Panc1 (cell line): ENCODE results near the gene BCR.

Source experiments
- POLR2AphosphoS5 ChIP-seq: IDR thresholded peaks from 2 replicates; pipeline ENCODE4 v1.6.1; 2012; ENCODE audit warnings: mild to moderate bottlenecking, low read depth, low read length, moderate library complexity
- REST ChIP-seq, 2 experiments: IDR thresholded peaks; 2 replicates each; pipeline ENCODE4 v1.6.1; 2011 to 2012; ENCODE audit warnings: low read depth in 2 of 2, control low read depth in 1 of 2, low read length in 1 of 2, mild to moderate bottlenecking in 1 of 2, moderate library complexity in 1 of 2; ENCODE audit not compliant: insufficient read depth in 1 of 2
- SIN3A ChIP-seq: IDR thresholded peaks from 2 replicates; pipeline ENCODE4 v1.6.1; 2012; ENCODE audit warnings: low read depth, mild to moderate bottlenecking, low read length, moderate library complexity, borderline replicate concordance; ENCODE audit not compliant: insufficient read depth
- TCF7L2 ChIP-seq: IDR thresholded peaks from 2 replicates; pipeline ENCODE4 v1.6.1; 2011; ENCODE audit warnings: mild to moderate bottlenecking, low read depth, low read length, inconsistent platforms
- TF ChIP-seq, protein P1 (sequence below): fragments of 450-650 bp; IDR thresholded peaks from 2 replicates; pipeline ENCODE4 v1.5.1; 2017; ENCODE audit warnings: mild to moderate bottlenecking

DNA sequence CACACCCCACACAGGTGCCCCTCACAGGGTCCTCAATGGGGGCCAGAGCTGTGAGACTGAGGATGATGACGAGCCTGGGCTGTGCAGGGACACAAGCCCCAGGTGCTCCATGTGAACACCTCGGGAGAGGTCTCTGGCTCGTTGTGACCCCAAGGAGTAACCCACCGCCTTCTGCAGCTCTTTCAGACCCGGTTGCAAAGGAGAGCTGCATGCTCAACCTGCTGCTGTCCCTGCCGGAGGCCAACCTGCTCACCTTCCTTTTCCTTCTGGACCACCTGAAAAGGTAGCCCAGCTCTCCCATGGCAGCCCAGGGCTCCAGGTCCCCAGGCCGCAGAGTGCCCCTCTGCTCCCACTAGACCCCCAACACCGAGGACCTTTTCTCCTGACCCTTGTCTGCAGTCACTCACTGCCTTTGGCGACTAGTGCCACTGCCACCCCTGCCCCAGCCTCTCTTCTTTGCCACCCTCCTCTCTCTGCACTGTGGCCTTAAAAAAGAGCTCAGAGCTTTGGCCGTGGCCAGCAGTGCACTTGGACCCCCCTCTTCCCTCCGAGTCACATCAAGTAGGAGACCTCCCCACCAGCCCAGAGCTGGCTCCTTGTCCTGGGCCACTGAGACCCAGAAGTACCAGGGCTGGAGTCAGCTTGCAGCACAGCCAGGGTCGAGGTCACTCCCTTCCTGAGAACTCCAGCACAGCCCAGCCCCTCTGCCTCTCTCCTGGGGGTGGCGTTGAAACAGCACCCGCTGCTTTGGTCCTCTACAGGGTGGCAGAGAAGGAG, 133.7 kb downstream of the BCR start:
- TF ChIP-seq, protein P1, sequence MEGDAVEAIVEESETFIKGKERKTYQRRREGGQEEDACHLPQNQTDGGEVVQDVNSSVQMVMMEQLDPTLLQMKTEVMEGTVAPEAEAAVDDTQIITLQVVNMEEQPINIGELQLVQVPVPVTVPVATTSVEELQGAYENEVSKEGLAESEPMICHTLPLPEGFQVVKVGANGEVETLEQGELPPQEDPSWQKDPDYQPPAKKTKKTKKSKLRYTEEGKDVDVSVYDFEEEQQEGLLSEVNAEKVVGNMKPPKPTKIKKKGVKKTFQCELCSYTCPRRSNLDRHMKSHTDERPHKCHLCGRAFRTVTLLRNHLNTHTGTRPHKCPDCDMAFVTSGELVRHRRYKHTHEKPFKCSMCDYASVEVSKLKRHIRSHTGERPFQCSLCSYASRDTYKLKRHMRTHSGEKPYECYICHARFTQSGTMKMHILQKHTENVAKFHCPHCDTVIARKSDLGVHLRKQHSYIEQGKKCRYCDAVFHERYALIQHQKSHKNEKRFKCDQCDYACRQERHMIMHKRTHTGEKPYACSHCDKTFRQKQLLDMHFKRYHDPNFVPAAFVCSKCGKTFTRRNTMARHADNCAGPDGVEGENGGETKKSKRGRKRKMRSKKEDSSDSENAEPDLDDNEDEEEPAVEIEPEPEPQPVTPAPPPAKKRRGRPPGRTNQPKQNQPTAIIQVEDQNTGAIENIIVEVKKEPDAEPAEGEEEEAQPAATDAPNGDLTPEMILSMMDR = no peak
- TF ChIP-seq REST (IDR thresholded peaks at IDR 0.05; ENCODE audit: insufficient read depth in 1 of 2, low read depth in 2 of 2, low read length in 1 of 2) (no peak), TCF7L2 (no peak), POLR2AphosphoS5 (no peak), SIN3A (no peak)
